B cell (primary cell): Measurements from ENCODE around the gene KCNQ2. TPM values are rescaled to one million over a fixed set of nuclear protein-coding genes. Genes with fewer than 3 reads are reported as not detected.

ENCODE experiments used
- ATAC-seq: fragments of 200-7000 bp; cut with Tn5 transposase; one replicate; pipeline ENCODE4 v1.10.0; 2021; ENCODE audit warnings: low read depth, mild to moderate bottlenecking, moderate number of reproducible peaks, moderate library complexity
- CTCF ChIA-PET: fragments of 350-600 bp; sonication (Branson Sonifier 250); formaldehyde crosslinking; loops from one replicate; lab custom pipeline; 2021; ENCODE audit warnings: antibody characterized with exemption, inconsistent platforms; lab: Charles Lee
- POLR2A ChIA-PET: fragments of 350-600 bp; sonication (Branson Sonifier 250); formaldehyde crosslinking; loops from one replicate; lab custom pipeline; 2021; ENCODE audit warnings: antibody characterized with exemption; lab: Charles Lee
- DNase-seq: peaks from one replicate; pipeline ENCODE4 v3.0.0; 2013
- H2AFZ ChIP-seq: 2 replicates; pipeline ENCODE4 v1.6.1; 2012; ENCODE audit warnings: mild to moderate bottlenecking, low read depth, low read length; ENCODE audit not compliant: insufficient read depth, poor library complexity, severe bottlenecking
- H3K27ac ChIP-seq, 2 donors: 1 replicate in 1 of 2; 2 replicates in 1 of 2; pipeline ENCODE4 v1.5.1; 2012 to 2013; ENCODE audit warnings: low read length in 2 of 2, mild to moderate bottlenecking in 2 of 2, moderate library complexity in 1 of 2
- H3K27me3 ChIP-seq, 4 experiments: fragments of 200-600 bp in 1 of 4; sonication (generic) in 1 of 4; replicated peaks in 1 of 4; 1 replicate in 2 of 4; 2 replicates in 2 of 4; pipeline versions ENCODE4 v1.6.1 to v1.7.0; 2013 to 2016; ENCODE audit warnings: low read length in 3 of 4, mild to moderate bottlenecking in 2 of 4, mixed read lengths in 1 of 4, moderate library complexity in 1 of 4; ENCODE audit not compliant: insufficient read depth in 4 of 4, control insufficient read depth in 3 of 4; ENCODE audit errors: control extremely low read depth in 1 of 4
- H3K36me3 ChIP-seq, 2 experiments: replicated peaks in 1 of 2; 1 replicate in 1 of 2; 2 replicates in 1 of 2; pipeline versions ENCODE4 v1.6.1 to v1.7.1; 2013; ENCODE audit warnings: low read length in 1 of 2; ENCODE audit not compliant: insufficient read depth in 2 of 2, control insufficient read depth in 1 of 2; ENCODE audit errors: control extremely low read depth in 1 of 2, extremely low read depth in 1 of 2
- H3K4me1 ChIP-seq, 2 donors: fragments of 200-600 bp in 1 of 2; sonication (generic) in 1 of 2; 1 replicate in 1 of 2; 2 replicates in 1 of 2; pipeline versions ENCODE4 v1.5.1 to v1.6.1; 2013 to 2017; ENCODE audit warnings: low read length in 2 of 2; ENCODE audit not compliant: control insufficient read depth in 2 of 2, insufficient read depth in 2 of 2
- H3K4me2 ChIP-seq: replicated peaks from 2 replicates; pipeline ENCODE3; 2012; ENCODE audit warnings: mild to moderate bottlenecking, low read depth, low read length; ENCODE audit not compliant: poor library complexity, severe bottlenecking
- H3K4me3 ChIP-seq, 5 experiments: fragments of 200-600 bp in 1 of 5; sonication (generic) in 1 of 5; 1 replicate in 3 of 5; 2 replicates in 2 of 5; pipeline versions ENCODE4 v1.5.1 to v1.7.0; 2011 to 2016; ENCODE audit warnings: low read length in 4 of 5, mild to moderate bottlenecking in 4 of 5, low read depth in 2 of 5, control low read depth in 1 of 5, moderate library complexity in 1 of 5; ENCODE audit not compliant: insufficient read depth in 1 of 5; ENCODE audit errors: control extremely low read depth in 1 of 5, extremely low read depth in 1 of 5
- H3K79me2 ChIP-seq: fragments of 200-600 bp; sonication (generic); one replicate; pipeline ENCODE4 v1.6.0; 2016; ENCODE audit warnings: low read length; ENCODE audit not compliant: control insufficient read depth, insufficient read depth
- H3K9ac ChIP-seq: fragments of 200-600 bp; sonication (generic); 2 replicates; pipeline ENCODE4 v1.6.1; 2017; ENCODE audit warnings: mild to moderate bottlenecking, low read length, moderate library complexity
- H3K9me3 ChIP-seq, 3 donors: one replicate each; pipeline versions ENCODE4 v1.6.1 to v1.7.1; 2013; ENCODE audit warnings: low read length in 2 of 3; ENCODE audit not compliant: control insufficient read depth in 2 of 3, insufficient read depth in 1 of 3; ENCODE audit errors: control extremely low read depth in 1 of 3
- H4K20me1 ChIP-seq: 2 replicates; pipeline ENCODE4 v1.6.0; 2012; ENCODE audit warnings: mild to moderate bottlenecking, low read length; ENCODE audit not compliant: insufficient read depth, control insufficient read depth, poor library complexity, severe bottlenecking
- H3K27ac Mint-ChIP-seq: one replicate; pipeline ENCODE4 v1.8.0; 2021; ENCODE audit warnings: mixed read lengths
- H3K27me3 Mint-ChIP-seq: one replicate; pipeline ENCODE4 v1.8.0; 2021; ENCODE audit warnings: mixed read lengths
- H3K4me1 Mint-ChIP-seq: one replicate; pipeline ENCODE4 v1.8.0; 2021; ENCODE audit warnings: mixed read lengths
- H3K4me3 Mint-ChIP-seq: one replicate; pipeline ENCODE4 v1.8.0; 2021; ENCODE audit warnings: mixed read lengths
- H3K9me3 Mint-ChIP-seq: one replicate; pipeline ENCODE4 v1.8.0; 2022; ENCODE audit warnings: mixed read lengths; ENCODE audit not compliant: insufficient read depth
- EZH2 ChIP-seq: IDR thresholded peaks from 2 replicates; pipeline ENCODE4 v1.6.1; 2012; ENCODE audit warnings: borderline replicate concordance, low read depth, mild to moderate bottlenecking, moderate library complexity, low read length; ENCODE audit not compliant: insufficient read depth, poor library complexity, severe bottlenecking
- WGBS: methylation state at CpG from one replicate; pipeline ENCODE4 v1.1.5; 2013; ENCODE audit warnings: missing lambda C conversion rate; ENCODE audit not compliant: insufficient coverage; 5-methylcytosine and 5-hydroxymethylcytosine counted together
- intact Hi-C: fragments of 100-400 bp; cut with micrococcal nuclease; formaldehyde crosslinking; loops from one replicate; pipeline ENCODE4 v1.10.0; 2022
- polyA plus RNA-seq: library from polyadenylated mRNA; depleted of rRNA; stranded (reverse); fragments of >200 nt; gene quantifications from 2 replicates; pipeline ENCODE4 v1.2.3, GENCODE V29; 2012
- total RNA-seq, 2 donors: library from RNA; stranded (reverse); fragments of 120-200 nt in 1 of 2; gene quantifications; 1 replicate in 1 of 2; 2 replicates in 1 of 2; pipeline versions ENCODE4 v1.2.3 to v1.2.4, GENCODE V29; 2013 to 2022
- TF ChIP-seq, protein P1 (sequence below): fragments of 200-600 bp; IDR thresholded peaks from one replicate; pipeline ENCODE4 v1.8.0; 2022; ENCODE audit warnings: antibody characterized with exemption, mild to moderate bottlenecking

KCNQ2 gene
- total and polyA plus RNA-seq, 2 donors (not counting 1 experiment from before 2014, with no cell fraction given): 0.12 TPM; not detected in 1

DNA sequence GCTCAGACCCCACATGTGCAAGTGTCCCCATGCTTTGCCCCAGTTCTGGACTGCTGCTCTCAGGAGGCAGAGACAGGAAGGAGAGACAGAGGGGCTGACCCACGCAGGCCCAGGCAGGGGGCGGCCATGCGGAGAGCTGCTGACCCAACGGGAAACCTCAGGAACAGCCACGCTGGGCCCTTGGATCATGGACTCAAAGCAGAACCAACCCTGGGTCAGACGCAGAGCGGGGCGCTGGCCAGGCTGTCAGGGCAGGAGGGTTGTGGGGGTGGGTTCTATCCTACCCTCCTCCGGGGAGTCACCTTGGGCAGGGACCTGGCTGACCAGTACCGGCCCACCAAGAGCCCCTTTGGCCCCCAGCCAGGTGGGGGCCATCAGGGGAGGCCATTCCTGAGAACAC lies 2.0 kb downstream of the KCNQ2 start:
- peaks cover 0 to 2% (median 0%) of the 10 kb centered on the region in 3 donors for H3K9me3 ChIP-seq
- H3K27me3 Mint-ChIP-seq: peaks cover 36% of the 10 kb centered on the region
- no peak overlapping the region for H3K4me3 ChIP-seq
- ATAC-seq (no peak), DNase-seq (no peak)
- ChIA-PET POLR2A (no interaction called here), CTCF (no interaction called here)
- H3K4me2 ChIP-seq: no peak overlapping the region
- H3K9me3 Mint-ChIP-seq: no peaks in the 10 kb centered on the region
- no peak overlapping the region for H2AFZ ChIP-seq
- no peaks in the 10 kb centered on the region for H3K79me2 ChIP-seq
- no peak overlapping the region for H3K27ac ChIP-seq
- H3K36me3 ChIP-seq: no peaks in the 10 kb centered on the region
- no peak overlapping the region for H3K27ac Mint-ChIP-seq
- peaks cover 4 to 6% of the 10 kb centered on the region in 2 donors for H3K4me1 ChIP-seq
- peaks cover 0 to 47% (median 15%) of the 10 kb centered on the region in 4 experiments for H3K27me3 ChIP-seq
- 80% methylated on average over 10 of the region's 10 CpGs for WGBS
- H3K9ac ChIP-seq: no peak overlapping the region
- no peak overlapping the region for H3K4me3 Mint-ChIP-seq
- H4K20me1 ChIP-seq: no peaks in the 10 kb centered on the region
- no peak for TF ChIP-seq EZH2
- intact Hi-C loops: no loop called here
- H3K4me1 Mint-ChIP-seq: peaks cover 7% of the 10 kb centered on the region

DNA sequence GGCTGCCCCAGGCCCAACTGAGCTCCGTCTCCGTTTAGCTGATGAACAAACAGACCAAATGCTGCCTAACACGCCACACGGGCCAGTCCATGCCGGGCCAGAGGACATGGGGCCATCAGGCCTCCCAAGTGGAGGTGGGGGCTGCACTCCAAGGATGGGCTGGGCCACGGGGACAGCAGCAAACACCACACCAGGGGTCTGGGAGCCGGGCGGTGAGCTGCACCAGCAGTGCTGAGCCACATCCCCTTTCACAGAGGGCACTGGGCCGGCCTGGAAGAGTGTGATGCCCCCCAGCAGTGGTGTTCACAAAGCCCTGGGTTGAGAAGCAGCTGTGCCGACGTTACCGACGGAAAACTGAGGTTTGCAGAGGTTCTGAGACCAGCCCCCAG lies 2.7 kb downstream of the KCNQ2 start:
- 83% methylated on average over 13 of the region's 13 CpGs for WGBS
- ChIA-PET CTCF (no interaction called here), POLR2A (no interaction called here)
- H2AFZ ChIP-seq: no peak overlapping the region
- H3K9me3 ChIP-seq: peaks cover 0 to 2% (median 0%) of the 10 kb centered on the region in 3 donors
- H3K4me1 ChIP-seq: peaks cover 4 to 6% of the 10 kb centered on the region in 2 donors
- intact Hi-C loops: no loop called here
- no peak for TF ChIP-seq EZH2
- TF ChIP-seq, protein P1, sequence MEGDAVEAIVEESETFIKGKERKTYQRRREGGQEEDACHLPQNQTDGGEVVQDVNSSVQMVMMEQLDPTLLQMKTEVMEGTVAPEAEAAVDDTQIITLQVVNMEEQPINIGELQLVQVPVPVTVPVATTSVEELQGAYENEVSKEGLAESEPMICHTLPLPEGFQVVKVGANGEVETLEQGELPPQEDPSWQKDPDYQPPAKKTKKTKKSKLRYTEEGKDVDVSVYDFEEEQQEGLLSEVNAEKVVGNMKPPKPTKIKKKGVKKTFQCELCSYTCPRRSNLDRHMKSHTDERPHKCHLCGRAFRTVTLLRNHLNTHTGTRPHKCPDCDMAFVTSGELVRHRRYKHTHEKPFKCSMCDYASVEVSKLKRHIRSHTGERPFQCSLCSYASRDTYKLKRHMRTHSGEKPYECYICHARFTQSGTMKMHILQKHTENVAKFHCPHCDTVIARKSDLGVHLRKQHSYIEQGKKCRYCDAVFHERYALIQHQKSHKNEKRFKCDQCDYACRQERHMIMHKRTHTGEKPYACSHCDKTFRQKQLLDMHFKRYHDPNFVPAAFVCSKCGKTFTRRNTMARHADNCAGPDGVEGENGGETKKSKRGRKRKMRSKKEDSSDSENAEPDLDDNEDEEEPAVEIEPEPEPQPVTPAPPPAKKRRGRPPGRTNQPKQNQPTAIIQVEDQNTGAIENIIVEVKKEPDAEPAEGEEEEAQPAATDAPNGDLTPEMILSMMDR: no peak
- H3K9ac ChIP-seq: no peak overlapping the region
- Mint-ChIP-seq H3K27me3 (peaks cover 35% of the 10 kb centered on the region), H3K4me3 (no peak overlapping the region), H3K27ac (no peak overlapping the region), H3K9me3 (no peaks in the 10 kb centered on the region), H3K4me1 (peaks cover 7% of the 10 kb centered on the region)
- DNase-seq: no peak
- H3K79me2 ChIP-seq: no peaks in the 10 kb centered on the region
- H3K27ac ChIP-seq: no peak overlapping the region
- H4K20me1 ChIP-seq: no peaks in the 10 kb centered on the region
- H3K4me3 ChIP-seq: no peak overlapping the region
- no peaks in the 10 kb centered on the region for H3K36me3 ChIP-seq
- no peak overlapping the region for H3K4me2 ChIP-seq
- H3K27me3 ChIP-seq: peaks cover 0 to 41% (median 11%) of the 10 kb centered on the region in 4 experiments
- no peak for ATAC-seq
